Stimulated activated CD8-positive, alpha-beta memory T cell treated with anti-CD3 and anti-CD28 coated beads, Interleukin-15, amount 100 ng/mL, for 48 hours (primary cell): ENCODE results near the gene SOX13.
"Not testable (repeated sequence)": the region's sequence is repeated elsewhere in the genome, so short reads cannot be mapped to it uniquely, and the experiment has no call there.

Experiments
- DNase-seq, 2 donors: peaks; one replicate each; pipeline ENCODE4 v3.0.0-alpha.2; 2020; ENCODE audit warnings: low read depth in 2 of 2

The SOX13 gene

GRCh38 chr1:204087181-204087892 lies 14.4 kb downstream of the SOX13 start:
- DNase-seq = no peak

DNA sequence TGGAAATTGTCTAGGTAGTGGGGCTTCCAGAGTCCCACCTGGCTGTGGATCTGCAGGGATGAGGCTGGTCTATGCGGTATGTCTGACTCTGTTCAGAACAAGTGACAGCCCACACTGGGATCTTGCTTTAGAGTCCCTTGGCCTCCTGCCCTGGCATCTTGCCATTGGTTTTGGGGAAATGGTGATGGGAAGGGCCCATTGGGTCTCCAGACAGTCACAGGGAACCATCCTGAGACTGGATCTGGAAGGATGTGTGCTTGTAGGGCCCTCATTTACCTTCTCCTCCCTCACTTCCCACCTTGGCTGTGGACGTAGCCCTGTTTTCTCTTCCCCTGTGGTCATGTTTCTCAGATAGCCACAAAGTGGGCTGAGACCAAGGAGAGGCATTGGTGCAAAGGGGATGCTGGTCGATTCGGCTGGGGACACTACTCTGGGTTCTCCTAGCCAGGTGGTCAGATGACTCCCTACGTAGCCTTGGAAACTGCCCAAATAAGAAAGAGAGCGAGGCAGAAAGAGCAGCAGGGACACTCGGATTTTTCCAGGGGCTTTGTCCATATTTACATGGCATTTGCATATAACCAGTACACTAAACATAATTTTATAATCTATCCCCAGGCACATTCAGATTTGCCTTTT lies 15.1 kb downstream of the SOX13 start:
- DNase-seq = no peak

DNA sequence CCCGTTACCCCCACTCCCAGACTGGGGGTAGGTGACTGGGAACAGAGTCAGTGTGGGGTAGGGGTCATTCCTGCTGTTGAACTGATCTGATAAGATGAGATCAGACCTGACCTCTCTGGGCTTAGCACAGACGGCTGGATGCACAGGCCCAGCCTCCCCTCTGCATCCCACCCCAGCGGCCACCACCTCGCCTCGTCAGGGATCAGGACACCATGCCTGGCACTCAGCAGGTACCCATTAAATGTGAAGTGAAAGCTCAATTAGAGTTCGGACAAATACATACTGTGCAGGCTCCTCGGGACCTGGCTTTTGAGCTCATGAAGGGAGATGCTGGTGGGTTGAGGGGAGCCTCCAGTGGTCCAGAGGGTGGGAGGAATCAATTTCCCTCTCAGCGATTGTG lies 15.7 kb downstream of the SOX13 start:
- no peak for DNase-seq

DNA sequence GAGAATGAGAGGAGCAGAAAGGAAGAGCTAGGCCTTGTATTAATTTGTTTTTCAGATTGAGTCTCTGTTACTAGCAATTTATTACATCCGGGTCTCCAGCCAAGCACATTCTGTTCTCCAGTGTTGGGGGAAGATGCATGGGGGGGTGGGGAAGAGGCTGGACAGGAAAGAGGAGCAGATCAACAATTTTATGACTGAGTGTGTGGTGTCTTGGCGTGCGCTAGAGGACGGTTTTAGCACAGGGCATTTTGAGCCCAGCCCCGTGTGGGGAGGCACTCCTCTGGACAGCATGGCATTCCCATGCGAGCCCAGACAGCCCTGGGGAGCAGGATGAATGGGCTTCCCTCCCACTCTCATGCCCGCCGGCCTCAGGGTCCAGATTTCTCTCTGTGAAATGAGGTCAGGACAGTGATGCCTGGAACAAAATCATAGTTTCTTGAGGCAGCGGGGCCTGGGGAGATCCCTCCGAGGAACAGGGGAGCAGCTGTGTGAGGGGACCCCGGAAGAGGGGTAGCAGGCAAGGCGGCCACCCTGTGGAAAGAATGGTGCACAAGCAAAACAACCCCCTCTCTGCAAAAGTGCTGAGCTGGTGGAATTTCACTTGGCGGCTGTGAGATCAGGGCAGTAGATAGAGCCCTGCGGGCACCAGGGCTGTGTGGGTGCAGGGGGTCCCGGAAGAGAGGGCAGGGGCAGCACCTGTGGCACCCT lies 16.3 kb downstream of the SOX13 start:
- DNase-seq = no peak

GRCh38 chr1:204090132-204090531 lies 17.2 kb downstream of the SOX13 start:
- DNase-seq = not testable (repeated sequence)

DNA sequence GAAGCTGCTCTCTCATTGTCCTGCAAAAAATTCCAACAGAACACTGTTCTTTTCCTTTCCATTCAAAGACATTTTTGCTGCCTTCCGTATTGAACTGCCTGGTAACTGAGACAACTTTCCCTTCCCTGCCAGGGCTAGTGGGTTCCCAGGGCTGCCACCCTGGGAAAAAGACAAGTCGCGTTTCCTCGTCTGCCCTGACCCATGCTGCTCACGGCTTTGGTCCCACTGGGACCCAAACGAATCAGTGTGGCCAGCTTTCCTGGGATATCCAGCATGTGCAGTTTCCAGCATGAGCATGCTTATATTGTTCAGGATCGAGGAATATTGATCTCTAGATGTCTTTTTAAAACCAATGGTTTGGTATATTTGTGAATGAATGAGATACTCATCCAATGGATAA lies 18.2 kb downstream of the SOX13 start:
- DNase-seq = no peak

DNA sequence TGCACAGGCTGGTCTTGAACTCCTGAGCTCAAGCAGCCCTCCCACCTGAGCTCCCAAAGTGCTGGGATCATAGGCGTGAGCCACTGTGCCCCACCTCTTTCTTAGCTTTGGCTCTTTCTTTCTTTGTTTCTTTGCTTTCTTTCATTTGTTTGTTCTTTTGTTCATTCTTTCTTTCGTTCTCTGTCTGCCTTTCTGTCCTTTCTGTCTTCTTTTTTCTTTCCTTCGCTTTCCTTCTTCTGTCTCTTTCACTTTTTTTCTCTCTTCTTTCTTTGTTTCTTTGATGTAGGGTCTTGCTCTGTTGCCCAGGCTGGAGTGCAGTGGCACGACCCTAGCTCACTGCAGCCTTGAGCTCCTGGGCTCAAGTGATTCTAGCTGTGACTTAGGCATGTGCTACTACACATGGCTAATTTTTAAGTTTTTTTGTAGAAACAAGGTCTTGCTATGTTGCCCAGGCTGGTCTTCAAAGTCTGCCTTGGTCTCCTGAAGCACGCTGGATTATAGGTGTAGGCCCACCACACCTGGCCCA lies 18.9 kb downstream of the SOX13 start:
- no peak for DNase-seq

GRCh38 chr1:204092632-204093420 lies 19.9 kb downstream of the SOX13 start:
- no peak for DNase-seq

DNA sequence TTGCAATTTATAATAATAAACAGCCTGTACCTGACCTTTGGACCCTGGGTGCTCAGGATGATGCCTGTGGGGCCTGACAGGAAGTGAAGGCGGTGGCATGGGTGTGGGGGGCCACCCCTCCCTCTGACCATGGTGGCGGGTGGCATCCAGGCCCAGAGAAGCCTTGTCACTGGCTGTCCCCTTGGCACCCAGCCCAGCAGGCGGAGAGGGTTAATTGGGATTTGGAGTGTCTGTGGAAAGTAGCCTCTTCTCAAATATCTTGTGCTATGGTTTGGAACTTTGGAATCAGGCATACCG lies 20.5 kb downstream of the SOX13 start:
- DNase-seq = no peak

- no peak for DNase-seq
Measured at GRCh38 chr1:204093781-204094180, 20.9 kb downstream of the SOX13 start.

DNA sequence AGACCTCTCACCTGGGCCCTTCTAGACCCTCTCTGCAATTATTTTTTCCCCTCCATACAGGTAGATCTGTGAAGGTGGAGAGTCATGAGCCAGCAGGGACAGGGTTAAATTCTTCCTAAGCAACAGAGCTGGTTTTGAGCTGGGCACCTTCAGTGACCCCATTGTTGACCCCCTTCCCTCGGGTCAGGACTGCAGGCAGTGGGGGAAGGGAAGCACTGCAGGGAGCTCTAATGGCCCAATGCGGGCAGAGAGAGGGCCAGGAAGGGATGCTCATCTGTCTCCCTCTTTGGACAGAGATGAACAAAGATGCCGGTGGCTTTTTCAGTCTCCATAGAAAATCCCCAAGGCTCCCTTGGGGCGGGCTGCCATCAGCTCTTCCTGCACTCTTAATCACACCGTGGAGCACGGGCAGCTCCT lies 21.4 kb downstream of the SOX13 start:
- no peak for DNase-seq

GRCh38 chr1:204094856-204095634 lies 22.1 kb downstream of the SOX13 start:
- no peak for DNase-seq

DNA sequence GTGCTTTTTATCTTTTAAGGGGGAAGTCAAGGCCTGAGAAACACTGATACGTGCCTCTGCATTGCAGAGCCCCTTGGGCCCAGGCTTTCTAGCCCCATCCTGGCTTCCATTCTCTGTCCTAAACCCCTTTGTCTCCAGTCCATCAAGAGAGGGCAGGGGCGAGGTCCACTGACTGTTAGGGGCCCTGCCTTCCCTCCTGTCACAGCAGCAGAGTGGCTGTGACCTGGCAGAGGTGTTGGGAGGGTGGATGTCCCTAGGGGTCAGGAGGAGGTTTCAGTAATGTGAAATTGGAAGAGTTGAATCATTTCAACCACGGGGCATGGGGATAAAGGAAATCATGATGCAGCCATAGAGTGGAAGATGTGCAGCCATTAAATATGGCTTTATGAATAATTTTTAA lies 24.0 kb downstream of the SOX13 start:
- DNase-seq = no peak

DNA sequence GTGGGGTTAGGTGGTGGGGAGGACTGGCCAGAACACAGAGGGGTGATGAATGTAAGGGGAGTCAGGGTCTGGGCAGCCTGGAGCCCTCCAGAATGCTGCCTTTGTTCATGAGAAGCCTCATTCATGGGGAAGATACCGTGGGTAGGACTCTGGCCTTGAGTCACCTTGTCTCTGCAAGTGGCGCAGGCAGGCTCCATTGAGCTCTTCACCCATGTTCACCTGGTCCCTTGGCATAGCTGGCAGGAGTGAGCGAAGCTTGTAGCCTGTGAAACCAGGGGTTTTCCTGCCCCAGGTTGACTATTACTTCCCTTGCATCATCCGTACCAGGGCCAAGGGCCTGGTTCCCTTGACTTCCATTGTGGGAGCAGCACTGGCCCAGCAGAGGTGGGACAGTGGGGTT lies 25.8 kb downstream of the SOX13 start:
- no peak for DNase-seq

GRCh38 chr1:204099754-204100153 lies 26.8 kb downstream of the SOX13 start:
- DNase-seq = not testable (repeated sequence)

DNA sequence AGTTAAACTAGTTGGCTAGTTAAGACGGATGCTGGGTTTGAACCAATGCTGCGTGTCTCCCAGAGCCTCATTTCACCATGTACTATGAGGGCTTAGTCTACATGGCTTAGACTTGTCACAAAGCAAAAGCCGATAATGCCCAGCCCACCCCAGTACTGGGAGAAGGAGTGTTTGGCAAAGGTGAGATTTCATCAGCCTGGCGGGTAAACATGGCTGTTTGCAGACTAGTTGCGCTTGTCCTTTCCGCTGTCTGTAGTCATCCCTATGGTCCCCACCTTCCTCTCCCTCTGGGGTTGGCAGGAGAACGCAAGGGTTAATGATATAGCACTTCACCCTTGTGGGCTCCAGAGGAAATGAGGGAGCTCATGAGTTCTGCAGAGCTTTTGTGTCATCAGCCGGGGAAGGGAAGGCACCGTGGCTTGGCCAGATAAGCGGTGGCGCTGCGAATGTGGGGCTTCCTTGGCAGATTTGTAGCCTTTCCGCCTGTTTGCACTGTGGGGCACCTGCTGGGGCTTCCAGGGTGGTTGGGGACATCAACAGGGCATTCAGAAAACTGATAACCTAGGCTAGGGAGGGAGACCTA lies 29.2 kb downstream of the SOX13 start:
- peak in 1 of 2 donors; percentile 19 for DNase-seq

- peak in 1 of 2 donors; percentile 13 for DNase-seq
Measured at GRCh38 chr1:204102739-204103430, 30.0 kb downstream of the SOX13 start.

DNA sequence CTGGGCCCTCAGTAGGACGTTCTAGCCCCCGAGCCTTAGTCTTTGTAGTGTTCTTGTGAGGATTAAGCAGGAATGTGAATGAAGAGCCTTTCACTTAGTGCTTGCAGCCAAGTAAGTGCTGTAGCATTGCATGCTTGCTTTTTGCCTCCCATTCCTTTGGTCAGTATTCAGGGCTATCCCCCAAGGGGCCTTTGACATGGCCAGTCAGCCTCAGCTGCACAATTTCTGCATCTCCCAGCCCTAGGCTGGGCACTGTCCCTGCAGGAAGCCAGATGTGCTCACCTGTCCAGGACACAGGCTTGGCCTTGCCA lies 30.5 kb downstream of the SOX13 start:
- no peak for DNase-seq

DNA sequence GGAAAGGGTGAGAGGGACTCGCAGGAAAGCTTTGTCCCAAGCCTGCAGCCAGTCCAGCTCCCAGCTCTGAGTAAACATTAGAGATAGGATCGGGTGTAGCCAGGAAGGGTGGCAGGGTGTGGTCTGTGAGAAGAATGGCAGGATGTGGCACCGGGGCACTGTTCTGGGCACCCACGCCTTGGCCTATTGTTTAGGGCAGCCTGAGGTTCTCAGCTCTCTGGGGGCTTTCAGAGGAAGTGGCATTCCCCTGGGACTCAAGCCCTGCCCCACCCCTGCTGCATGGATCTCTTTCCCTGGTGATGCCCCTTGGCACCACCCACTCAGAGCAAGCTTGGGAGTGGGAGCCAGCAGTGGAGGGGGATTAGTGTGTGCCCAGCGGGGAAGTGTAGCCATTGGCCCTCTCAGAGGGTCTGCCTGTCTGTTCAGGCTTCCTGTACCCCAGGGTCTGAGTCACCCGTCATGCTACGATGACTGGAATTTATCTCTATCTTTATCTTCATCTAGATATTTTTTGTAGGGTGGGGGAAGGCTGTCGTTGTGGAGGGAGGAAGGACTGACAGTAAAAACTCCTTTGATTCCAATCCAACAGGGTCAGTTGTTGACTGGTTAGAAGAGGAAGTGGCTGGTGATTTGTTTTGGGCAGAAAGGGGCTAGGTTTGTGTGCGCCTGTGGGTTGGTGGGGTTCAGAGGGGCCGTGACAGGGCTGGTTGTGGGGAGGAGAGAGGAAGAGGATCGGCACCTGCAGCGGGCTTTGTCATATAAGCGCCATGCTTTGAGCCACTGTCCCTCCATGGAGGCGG lies 31.6 kb downstream of the SOX13 start:
- peak in 1 of 2 donors; percentile 22 for DNase-seq

DNA sequence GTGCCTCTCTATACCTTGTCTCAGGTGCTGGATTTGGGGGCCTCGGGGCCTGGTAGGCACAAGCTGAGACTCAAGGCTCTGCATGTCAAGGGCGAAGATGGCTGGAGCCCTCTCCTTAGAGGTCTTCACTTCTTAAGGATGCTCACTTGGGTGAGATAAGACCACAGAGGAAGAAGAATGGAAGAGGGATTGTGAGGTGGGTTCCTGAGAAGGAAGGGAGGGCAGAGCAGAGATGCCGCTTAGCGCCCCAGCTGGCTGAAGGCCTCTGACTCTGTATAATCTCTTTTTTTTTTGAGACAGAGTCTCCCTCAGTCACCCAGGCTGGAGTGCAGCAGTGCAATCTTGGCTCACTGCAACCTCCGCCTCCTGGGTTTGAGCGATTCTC lies 32.2 kb downstream of the SOX13 start:
- no peak for DNase-seq
